D341Med (cell line): Measurements from ENCODE around the gene PRKCB.
"Not testable (repeated sequence)": the region's sequence is repeated elsewhere in the genome, so short reads cannot be mapped to it uniquely, and the experiment has no call there.

Experiments used
- DNase-seq: peaks from one replicate; pipeline ENCODE4 v3.0.0; 2012; ENCODE audit warnings: low spot score

The PRKCB gene

DNA sequence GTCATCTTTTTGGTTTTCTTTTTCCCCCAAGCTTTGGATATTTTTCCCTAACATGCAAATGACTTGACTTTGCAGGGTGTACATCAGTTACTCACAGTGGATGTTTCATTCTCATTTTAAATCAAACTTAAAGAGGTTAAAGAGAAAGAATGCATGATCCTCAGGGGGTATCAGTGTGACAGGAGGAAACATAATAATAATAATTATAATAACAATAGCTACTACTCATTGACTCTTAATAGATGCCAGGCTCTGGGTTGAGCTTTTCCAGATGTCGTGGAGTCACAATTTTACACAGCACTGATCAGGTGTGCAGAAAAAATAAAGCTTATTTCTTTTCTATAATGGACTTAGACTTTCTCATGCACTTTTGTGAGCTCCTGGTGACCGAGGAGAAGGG lies 263.1 kb downstream of the PRKCB start:
- DNase-seq: no peak

DNA sequence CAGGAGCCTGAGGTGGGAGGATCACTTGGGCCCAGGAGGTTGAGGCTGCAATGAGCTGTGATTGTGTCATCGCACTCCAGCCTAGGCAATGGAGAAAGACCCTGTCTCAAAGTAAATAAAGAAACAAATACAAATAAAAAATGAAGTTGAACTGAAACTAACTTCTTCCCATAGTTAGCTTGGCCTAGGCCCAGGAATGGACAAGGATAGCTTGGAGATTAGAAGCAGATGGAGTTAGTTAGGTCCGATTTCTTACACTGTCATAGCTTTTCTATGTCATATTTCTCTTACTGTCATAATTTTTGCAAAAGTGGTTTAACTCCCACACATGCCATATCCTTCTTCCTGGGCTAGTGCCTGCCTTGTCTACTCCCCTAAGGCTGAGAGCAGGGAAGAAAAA lies 265.6 kb downstream of the PRKCB start:
- DNase-seq: no peak

DNA sequence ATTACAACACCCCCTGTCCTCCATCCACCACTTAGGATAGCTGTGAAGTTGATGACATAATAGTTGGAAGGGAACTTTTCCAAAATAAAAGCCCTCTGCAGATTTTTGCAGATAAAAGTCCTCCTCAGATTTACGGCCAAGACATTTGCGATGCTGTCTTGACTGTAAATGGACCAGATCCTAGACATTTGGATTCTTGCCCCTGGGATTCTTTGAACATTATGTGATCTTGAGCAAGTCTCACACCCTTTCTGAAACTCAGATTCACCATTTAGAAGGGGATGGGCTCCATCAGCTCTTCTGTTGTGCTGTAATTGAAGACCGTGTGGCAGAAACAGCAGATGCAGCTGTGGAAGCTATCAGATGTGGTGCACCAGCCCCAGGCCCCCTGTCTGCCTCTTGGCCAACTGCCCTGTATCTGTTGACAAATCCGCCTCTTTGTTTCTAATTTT lies 266.5 kb downstream of the PRKCB start:
- no peak for DNase-seq

- not testable (repeated sequence) for DNase-seq
Observed at GRCh38 chr16:24105471-24105870, 269.7 kb downstream of the PRKCB start.

DNA sequence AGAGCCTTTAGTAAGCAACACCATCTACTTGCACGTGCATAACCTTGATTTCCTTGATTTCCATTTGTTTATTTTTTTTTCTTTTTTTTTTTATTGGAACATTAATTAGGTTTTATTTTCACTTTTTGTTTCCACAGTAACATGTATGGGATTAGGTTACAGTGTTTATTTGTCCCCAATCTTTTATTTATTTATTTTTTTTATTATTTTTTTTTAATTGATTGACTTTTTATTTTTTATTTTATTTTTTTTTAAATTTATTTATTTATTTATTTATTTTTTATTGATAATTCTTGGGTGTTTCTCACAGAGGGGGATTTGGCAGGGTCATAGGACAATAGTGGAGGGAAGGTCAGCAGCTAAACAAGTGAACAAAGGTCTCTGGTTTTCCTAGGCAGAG lies 272.3 kb downstream of the PRKCB start:
- DNase-seq: not testable (repeated sequence)

GRCh38 chr16:24111724-24112302 lies 276.0 kb downstream of the PRKCB start:
- no peak for DNase-seq

GRCh38 chr16:24113115-24113745 lies 277.4 kb downstream of the PRKCB start:
- no peak for DNase-seq

DNA sequence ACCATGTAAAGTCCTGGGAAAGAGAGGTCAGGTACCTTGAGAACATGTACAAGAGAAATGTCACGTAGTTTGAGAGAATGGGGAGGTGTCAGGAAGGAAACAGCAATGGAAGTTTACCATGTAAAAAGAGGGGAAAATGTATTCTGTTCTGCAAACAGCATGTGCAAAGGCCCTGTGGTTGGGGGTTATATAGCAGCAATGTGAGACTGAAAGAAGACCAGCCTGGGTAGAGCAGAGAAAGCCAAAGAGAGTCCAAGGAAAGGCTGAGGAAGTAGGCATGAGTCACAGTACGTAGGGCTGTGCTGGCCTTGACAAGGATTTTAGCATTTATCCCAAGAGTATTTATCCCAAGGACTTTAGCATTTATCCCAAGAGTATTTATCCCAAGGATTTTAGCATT lies 279.1 kb downstream of the PRKCB start:
- no peak for DNase-seq

DNA sequence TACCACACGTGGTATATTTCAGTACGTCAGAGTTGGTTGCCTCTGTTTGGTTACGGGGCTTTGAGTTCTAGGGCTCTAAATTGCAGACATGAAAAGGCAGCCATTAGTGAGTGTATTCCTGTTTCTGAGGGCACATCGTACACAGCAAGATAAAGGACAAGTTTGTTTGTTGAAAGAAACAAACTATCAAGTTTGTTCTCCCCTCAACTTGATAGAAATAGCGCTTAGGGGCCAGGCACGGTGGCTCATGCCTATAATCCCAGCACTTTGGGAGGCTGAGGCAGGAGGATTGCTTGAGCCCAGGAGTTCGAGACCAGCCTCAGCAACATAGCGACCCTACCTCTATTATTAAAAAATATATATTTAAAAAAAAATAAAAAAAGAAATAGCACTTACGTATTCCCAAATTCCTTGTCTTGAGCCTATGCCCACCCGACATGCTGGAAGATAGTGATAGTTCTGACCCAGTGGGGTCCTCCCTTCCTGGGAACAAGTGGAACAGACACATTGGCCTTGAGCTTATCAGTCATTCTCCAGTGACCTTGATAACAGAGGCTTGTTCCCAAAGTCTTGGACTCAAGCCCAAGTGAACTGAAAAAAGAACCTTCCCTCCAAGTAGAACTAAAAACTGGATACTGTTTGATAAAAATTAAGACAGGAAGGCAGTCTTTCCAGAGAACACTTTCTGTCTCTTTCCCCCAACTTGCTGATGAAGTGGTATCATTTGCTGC lies 280.4 kb downstream of the PRKCB start:
- no peak for DNase-seq

DNA sequence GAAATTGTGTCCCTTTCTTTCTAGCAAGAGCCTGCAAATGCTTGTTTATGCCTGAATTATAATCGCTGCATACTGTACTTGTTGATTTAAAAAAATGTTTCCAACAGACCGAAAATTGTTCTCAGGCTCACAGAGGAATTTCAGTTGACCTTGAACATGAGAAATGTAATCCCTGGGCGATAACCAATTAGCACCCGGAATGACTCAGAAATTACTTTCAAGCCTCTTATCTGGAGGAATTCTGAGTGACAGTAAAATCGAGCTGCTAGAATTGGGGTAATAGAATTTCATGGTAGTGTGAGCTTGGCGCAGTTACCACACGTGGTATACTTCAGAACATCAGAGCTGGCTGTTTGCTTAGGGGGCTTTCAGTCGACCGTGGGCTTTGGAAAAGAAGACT lies 281.2 kb downstream of the PRKCB start:
- DNase-seq: no peak

DNA sequence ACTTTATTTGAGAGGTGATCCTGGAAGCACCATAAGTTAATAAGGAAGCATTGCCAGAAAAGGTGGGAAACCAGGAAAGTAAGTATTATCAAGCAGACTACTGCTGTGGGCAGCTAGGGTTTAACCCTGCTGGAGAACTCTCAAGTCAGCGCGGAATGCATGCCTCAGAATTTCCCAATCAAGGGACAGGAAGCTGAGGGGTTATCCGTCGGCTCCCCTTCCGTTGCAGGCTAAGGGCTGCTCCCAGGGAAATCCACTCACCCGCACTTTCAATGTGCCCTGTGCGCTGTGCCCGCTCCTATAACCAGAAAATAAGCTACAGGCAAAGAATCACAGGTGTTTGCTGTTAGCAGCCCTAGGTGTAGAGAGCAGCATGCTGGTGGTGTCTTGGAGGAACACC lies 281.9 kb downstream of the PRKCB start:
- no peak for DNase-seq

GRCh38 chr16:24118126-24118821 lies 282.5 kb downstream of the PRKCB start:
- no peak for DNase-seq

- no peak for DNase-seq
Observed at GRCh38 chr16:24119807-24120206, 284.0 kb downstream of the PRKCB start.

DNA sequence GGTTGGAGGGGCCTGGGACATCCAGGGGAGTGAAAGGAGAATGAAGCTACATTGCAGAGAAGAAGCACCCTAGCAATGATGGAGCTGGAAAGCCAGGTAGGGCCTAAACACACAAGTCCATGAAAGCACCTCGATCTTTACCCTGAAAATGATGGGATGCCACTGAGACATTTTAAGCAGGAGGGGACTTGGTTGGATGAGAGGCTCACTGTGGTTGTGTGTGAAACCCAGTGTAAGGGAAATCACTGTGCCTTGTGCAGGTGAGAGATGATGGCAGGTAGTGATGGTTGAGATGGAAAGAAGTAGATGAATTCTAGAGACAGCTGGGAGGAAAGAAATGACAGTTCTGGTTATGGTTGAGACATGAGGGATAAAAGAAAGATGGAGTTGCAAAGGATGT lies 287.5 kb downstream of the PRKCB start:
- no peak for DNase-seq

GRCh38 chr16:24124291-24124690 lies 288.5 kb downstream of the PRKCB start:
- DNase-seq: peak; percentile 32

DNA sequence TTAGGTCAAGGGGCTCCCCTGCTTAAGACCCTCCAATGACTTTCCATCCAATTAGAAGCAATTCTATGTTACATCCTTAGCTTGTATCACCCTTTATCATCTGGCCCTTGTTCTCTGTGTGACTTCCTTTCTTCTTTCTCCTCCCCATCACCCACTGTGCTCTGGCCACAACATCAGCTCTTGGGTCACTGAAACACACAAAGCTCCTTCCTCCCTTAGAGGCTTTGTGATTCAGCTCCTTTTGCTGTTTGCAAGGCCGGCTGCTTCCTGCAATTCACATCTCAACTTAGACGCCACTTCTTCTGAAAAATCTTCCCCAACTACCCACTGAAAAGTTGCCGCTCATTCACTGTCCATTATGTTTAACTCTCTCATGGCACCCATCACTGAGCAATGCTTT lies 289.4 kb downstream of the PRKCB start:
- DNase-seq: no peak

GRCh38 chr16:24129412-24129918 lies 293.7 kb downstream of the PRKCB start:
- no peak for DNase-seq

- no peak for DNase-seq
Observed at GRCh38 chr16:24130494-24131085, 294.8 kb downstream of the PRKCB start.

DNA sequence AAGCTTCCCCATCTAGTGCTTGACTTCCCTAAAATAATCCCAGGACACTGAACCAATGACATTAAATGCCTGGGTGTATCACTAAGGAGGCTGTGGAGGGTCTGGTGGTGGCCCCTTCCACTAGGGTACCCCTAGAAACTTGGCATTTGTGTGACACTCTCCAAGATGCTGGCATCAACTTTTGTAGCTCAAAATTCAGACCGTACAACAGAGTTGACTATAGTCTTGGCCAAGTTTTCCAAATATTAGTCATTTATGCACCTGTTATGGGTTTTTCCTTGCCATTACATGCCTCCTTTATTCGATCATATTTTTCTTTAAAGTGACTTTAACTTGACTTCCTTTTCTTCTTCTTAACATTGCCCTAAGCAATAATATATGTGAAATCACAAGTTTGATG lies 295.5 kb downstream of the PRKCB start:
- no peak for DNase-seq

GRCh38 chr16:24132048-24132796 lies 296.4 kb downstream of the PRKCB start:
- no peak for DNase-seq

- no peak for DNase-seq
Observed at GRCh38 chr16:24132797-24133155, 297.0 kb downstream of the PRKCB start.
